ENCODE measurements around the gene FYB1.
A peak's percentile ranks its signal among the peaks of the same experiment; 100 is the strongest.

- TF ChIP-seq, protein P1, sequence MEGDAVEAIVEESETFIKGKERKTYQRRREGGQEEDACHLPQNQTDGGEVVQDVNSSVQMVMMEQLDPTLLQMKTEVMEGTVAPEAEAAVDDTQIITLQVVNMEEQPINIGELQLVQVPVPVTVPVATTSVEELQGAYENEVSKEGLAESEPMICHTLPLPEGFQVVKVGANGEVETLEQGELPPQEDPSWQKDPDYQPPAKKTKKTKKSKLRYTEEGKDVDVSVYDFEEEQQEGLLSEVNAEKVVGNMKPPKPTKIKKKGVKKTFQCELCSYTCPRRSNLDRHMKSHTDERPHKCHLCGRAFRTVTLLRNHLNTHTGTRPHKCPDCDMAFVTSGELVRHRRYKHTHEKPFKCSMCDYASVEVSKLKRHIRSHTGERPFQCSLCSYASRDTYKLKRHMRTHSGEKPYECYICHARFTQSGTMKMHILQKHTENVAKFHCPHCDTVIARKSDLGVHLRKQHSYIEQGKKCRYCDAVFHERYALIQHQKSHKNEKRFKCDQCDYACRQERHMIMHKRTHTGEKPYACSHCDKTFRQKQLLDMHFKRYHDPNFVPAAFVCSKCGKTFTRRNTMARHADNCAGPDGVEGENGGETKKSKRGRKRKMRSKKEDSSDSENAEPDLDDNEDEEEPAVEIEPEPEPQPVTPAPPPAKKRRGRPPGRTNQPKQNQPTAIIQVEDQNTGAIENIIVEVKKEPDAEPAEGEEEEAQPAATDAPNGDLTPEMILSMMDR (IDR thresholded peaks at IDR 0.05; ENCODE audit: insufficient read depth, low read length), result no peak
- no peak for TF ChIP-seq POLR2AphosphoS5 (IDR thresholded peaks at IDR 0.05; ENCODE audit: low read depth)
- TF ChIP-seq, protein P2, sequence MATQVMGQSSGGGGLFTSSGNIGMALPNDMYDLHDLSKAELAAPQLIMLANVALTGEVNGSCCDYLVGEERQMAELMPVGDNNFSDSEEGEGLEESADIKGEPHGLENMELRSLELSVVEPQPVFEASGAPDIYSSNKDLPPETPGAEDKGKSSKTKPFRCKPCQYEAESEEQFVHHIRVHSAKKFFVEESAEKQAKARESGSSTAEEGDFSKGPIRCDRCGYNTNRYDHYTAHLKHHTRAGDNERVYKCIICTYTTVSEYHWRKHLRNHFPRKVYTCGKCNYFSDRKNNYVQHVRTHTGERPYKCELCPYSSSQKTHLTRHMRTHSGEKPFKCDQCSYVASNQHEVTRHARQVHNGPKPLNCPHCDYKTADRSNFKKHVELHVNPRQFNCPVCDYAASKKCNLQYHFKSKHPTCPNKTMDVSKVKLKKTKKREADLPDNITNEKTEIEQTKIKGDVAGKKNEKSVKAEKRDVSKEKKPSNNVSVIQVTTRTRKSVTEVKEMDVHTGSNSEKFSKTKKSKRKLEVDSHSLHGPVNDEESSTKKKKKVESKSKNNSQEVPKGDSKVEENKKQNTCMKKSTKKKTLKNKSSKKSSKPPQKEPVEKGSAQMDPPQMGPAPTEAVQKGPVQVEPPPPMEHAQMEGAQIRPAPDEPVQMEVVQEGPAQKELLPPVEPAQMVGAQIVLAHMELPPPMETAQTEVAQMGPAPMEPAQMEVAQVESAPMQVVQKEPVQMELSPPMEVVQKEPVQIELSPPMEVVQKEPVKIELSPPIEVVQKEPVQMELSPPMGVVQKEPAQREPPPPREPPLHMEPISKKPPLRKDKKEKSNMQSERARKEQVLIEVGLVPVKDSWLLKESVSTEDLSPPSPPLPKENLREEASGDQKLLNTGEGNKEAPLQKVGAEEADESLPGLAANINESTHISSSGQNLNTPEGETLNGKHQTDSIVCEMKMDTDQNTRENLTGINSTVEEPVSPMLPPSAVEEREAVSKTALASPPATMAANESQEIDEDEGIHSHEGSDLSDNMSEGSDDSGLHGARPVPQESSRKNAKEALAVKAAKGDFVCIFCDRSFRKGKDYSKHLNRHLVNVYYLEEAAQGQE (IDR thresholded peaks at IDR 0.05; ENCODE audit: insufficient replicate concordance, low read depth), result no peak
- no peak for TF ChIP-seq GABPA (IDR thresholded peaks at IDR 0.05; ENCODE audit: low read depth)
- peak; percentile 85 for TF ChIP-seq SPI1 (IDR thresholded peaks at IDR 0.05; ENCODE audit: borderline replicate concordance, low read depth)
These were observed 29.9 kb downstream of the FYB1 start for GRCh38 chr5:39189292-39189955.

All from HL-60 (cell line).